ENCODE data around the gene CYBC1. TPM values are rescaled to one million over a fixed set of nuclear protein-coding genes. Genes with fewer than 3 reads are reported as not detected.

Gene CYBC1
- total RNA-seq, 1 experiment from 2014 or later, result 95.4 TPM

GRCh38 chr17:82405051-82405450 is 45.5 kb downstream of the CYBC1 start:
- DNase-seq (ENCODE audit: low read depth, low spot score) (no peak), ATAC-seq (no peak)
- CTCF ChIA-PET, result no interaction called here
- Histone ChIP-seq H4K20me1 (ENCODE audit: insufficient read depth) (no peaks in the 10 kb centered on the region), H3K4me1 (ENCODE audit: control insufficient read depth in 1 of 2, insufficient read depth in 2 of 2, low read length in 2 of 2) (peaks cover 14 to 17% of the 10 kb centered on the region in 2 experiments), H3K4me2 (ENCODE audit: low read length) (no peak overlapping the region), H3K4me3 (replicated peaks in 1 of 2; ENCODE audit: low read depth in 1 of 2, low read length in 2 of 2) (no peak overlapping the region), H3K27me3 (ENCODE audit: insufficient read depth, low read length) (no peaks in the 10 kb centered on the region), H3K9ac (ENCODE audit: low read length) (no peak overlapping the region), H2AFZ (ENCODE audit: low read depth, low read length, poor library complexity, severe bottlenecking) (no peak overlapping the region), H3K9me3 (ENCODE audit: control insufficient read depth in 1 of 2, insufficient read depth in 1 of 2, low read depth in 1 of 2, low read length in 2 of 2) (no peaks in the 10 kb centered on the region), H3K9me2 (ENCODE audit: insufficient read depth) (no peaks in the 10 kb centered on the region), H3K36me3 (ENCODE audit: control insufficient read depth in 1 of 2, insufficient read depth in 2 of 2, low read length in 2 of 2) (peaks cover 9 to 10% of the 10 kb centered on the region in 2 experiments; a peak in 2 of 4 replicates), H3K27ac (ENCODE audit: low read depth, low read length) (no peak overlapping the region), H3K79me2 (ENCODE audit: insufficient read depth, low read length) (no peaks in the 10 kb centered on the region)
- POLR2A ChIA-PET, result interaction anchor here (0.6 kb wide), 1 partner anchor 10 kb away, joined by 3 read pairs; no protein-coding TSS in a partner anchor
- RAD21 ChIA-PET (ENCODE audit: low non-redundant PET in 1 of 2, low total read pairs in 2 of 2, uncharacterized antibody in 2 of 2, unreplicated experiment in 2 of 2), result no interaction called here
- intact Hi-C loops (cut with micrococcal nuclease), result no loop called here
- no TSS peak for BruUV-seq (replicated peaks)
- TF ChIP-seq CBX3 (IDR thresholded peaks at IDR 0.05; ENCODE audit: low read depth) (no peak), SIN3A (IDR thresholded peaks at IDR 0.05; ENCODE audit: low read depth) (no peak), FOSL1 (IDR thresholded peaks at IDR 0.05; ENCODE audit: low read depth) (no peak), CEBPB (IDR thresholded peaks at IDR 0.05; ENCODE audit: low read depth) (no peak), POLR2AphosphoS5 (IDR thresholded peaks at IDR 0.05; ENCODE audit: low read depth, low read length) (no peak), SRF (IDR thresholded peaks at IDR 0.05; ENCODE audit: low read depth) (no peak), ELF1 (IDR thresholded peaks at IDR 0.05; ENCODE audit: borderline replicate concordance, low read depth) (no peak), EZH2phosphoT487 (IDR thresholded peaks at IDR 0.05; ENCODE audit: borderline replicate concordance) (no peak), JUND (IDR thresholded peaks at IDR 0.05) (no peak)
- TF ChIP-seq, protein P1, sequence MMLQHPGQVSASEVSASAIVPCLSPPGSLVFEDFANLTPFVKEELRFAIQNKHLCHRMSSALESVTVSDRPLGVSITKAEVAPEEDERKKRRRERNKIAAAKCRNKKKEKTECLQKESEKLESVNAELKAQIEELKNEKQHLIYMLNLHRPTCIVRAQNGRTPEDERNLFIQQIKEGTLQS (IDR thresholded peaks at IDR 0.05), result no peak

DNA sequence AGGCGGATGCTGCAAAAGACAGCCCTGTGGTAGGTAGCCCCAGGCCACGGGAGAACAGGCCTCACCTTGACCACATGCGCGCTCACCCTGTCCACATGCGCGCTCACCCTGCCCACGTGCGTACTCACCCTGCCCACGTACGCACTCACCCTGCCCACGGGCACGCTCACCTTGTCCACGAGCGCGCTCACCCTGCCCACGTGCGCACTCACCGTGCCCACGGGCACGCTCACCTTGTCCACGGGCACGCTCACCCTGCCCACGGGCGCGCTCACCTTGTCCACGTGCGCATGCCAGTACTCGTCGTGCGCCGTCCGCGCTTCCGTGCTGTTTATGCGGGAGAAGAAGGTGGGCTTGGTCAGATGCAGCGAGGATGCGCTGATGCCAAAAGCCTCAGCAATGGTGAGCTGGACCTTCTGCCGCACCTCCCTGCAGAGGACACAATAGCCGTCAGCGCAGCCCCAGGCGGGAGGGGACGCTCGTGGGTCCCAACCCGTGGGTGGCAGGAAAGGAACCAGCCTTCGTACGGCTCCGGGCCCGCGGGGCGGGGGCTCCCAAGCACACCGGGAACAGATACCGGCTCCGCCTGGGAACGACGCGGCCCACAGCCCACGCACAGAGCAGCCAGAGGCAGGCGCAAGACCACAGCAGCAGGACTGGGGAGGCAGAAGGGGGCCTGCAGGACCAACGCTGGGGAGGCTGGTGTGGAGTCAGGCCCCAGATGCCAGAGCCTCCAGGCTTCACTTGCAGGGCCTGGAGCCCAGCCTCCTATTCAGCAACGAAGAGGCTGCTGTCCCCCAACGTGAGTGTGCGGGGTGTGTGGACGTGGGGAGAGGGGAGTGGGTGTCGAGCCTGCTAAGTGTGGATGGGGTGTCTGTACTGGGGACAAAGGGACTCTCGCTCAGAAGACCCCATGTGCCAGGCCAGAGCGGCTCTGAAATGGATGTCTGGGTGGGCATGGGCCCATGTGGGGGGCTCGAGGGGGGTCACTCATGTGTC is 46.6 kb downstream of the CYBC1 start:
- Histone ChIP-seq H4K20me1 (ENCODE audit: insufficient read depth) (no peaks in the 10 kb centered on the region), H3K79me2 (ENCODE audit: insufficient read depth, low read length) (no peaks in the 10 kb centered on the region), H3K27ac (ENCODE audit: low read depth, low read length) (no peak overlapping the region), H3K9me3 (ENCODE audit: control insufficient read depth in 1 of 2, insufficient read depth in 1 of 2, low read depth in 1 of 2, low read length in 2 of 2) (no peaks in the 10 kb centered on the region), H3K36me3 (ENCODE audit: control insufficient read depth in 1 of 2, insufficient read depth in 2 of 2, low read length in 2 of 2) (peaks cover 7 to 9% of the 10 kb centered on the region in 2 experiments; a peak in 2 of 4 replicates), H3K9me2 (ENCODE audit: insufficient read depth) (no peaks in the 10 kb centered on the region), H3K4me2 (ENCODE audit: low read length) (no peak overlapping the region), H3K4me1 (ENCODE audit: control insufficient read depth in 1 of 2, insufficient read depth in 2 of 2, low read length in 2 of 2) (peaks cover 14 to 17% of the 10 kb centered on the region in 2 experiments), H3K4me3 (replicated peaks in 1 of 2; ENCODE audit: low read depth in 1 of 2, low read length in 2 of 2) (no peak overlapping the region), H3K27me3 (ENCODE audit: insufficient read depth, low read length) (no peaks in the 10 kb centered on the region), H3K9ac (ENCODE audit: low read length) (no peak overlapping the region), H2AFZ (ENCODE audit: low read depth, low read length, poor library complexity, severe bottlenecking) (no peak overlapping the region)
- no TSS peak for BruUV-seq (replicated peaks)
- ChIA-PET POLR2A (no interaction called here), CTCF (no interaction called here), RAD21 (ENCODE audit: low non-redundant PET in 1 of 2, low total read pairs in 2 of 2, uncharacterized antibody in 2 of 2, unreplicated experiment in 2 of 2) (no interaction called here)
- ATAC-seq (no peak), DNase-seq (ENCODE audit: low read depth, low spot score) (no peak)
- intact Hi-C loops (cut with micrococcal nuclease), result no loop called here
- TF ChIP-seq YY1 (IDR thresholded peaks at IDR 0.05; ENCODE audit: extremely low read depth, insufficient replicate concordance, low read depth, low read length), result no peak
- TF ChIP-seq, protein P2, sequence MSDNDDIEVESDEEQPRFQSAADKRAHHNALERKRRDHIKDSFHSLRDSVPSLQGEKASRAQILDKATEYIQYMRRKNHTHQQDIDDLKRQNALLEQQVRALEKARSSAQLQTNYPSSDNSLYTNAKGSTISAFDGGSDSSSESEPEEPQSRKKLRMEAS (IDR thresholded peaks at IDR 0.05), result no peak
- no peak for TF ChIP-seq EZH2 (IDR thresholded peaks at IDR 0.05)
- no peak for TF ChIP-seq EZH2phosphoT487 (IDR thresholded peaks at IDR 0.05; ENCODE audit: borderline replicate concordance)
- TF ChIP-seq, protein P3, sequence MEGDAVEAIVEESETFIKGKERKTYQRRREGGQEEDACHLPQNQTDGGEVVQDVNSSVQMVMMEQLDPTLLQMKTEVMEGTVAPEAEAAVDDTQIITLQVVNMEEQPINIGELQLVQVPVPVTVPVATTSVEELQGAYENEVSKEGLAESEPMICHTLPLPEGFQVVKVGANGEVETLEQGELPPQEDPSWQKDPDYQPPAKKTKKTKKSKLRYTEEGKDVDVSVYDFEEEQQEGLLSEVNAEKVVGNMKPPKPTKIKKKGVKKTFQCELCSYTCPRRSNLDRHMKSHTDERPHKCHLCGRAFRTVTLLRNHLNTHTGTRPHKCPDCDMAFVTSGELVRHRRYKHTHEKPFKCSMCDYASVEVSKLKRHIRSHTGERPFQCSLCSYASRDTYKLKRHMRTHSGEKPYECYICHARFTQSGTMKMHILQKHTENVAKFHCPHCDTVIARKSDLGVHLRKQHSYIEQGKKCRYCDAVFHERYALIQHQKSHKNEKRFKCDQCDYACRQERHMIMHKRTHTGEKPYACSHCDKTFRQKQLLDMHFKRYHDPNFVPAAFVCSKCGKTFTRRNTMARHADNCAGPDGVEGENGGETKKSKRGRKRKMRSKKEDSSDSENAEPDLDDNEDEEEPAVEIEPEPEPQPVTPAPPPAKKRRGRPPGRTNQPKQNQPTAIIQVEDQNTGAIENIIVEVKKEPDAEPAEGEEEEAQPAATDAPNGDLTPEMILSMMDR (IDR thresholded peaks at IDR 0.05 in 2 of 3, conservative IDR thresholded peaks at IDR 0.05 in 1 of 3; ENCODE audit: borderline replicate concordance in 1 of 3, insufficient read depth in 1 of 3, low read depth in 2 of 3, low read length in 2 of 3), result no peak

Data from HCT116 (cell line).